NCI-H526 (cell line): ENCODE data around the gene UPB1.
A peak's percentile ranks its signal among the peaks of the same experiment; 100 is the strongest.
"Not testable (repeated sequence)": the region's sequence is repeated elsewhere in the genome, so short reads cannot be mapped to it uniquely, and the experiment has no call there.

ENCODE experiments used
- DNase-seq, 2 experiments: peaks; one replicate each; lab custom pipeline; 2025; lab: John Stamatoyannopoulos, UW

Gene UPB1

DNA sequence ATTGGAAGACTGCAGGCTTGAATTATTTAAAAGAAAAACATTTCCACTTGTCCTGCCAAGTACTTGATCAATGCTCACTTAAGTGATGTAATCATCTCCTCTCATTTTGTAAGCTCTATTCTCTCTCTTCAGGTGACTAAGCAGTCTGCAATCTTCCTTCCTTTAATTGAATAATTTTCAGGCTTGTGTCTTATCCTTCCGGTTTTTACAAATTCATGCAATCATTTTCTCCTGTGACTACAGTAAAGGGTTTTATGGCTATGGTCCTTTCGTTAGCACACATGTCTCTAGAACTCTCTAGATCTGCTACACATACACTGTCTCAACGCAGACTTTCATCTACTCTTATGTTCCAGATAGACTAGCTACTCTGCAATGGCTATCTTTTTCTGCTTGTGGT lies 12.6 kb upstream of the UPB1 start:
- DNase-seq: no peak

DNA sequence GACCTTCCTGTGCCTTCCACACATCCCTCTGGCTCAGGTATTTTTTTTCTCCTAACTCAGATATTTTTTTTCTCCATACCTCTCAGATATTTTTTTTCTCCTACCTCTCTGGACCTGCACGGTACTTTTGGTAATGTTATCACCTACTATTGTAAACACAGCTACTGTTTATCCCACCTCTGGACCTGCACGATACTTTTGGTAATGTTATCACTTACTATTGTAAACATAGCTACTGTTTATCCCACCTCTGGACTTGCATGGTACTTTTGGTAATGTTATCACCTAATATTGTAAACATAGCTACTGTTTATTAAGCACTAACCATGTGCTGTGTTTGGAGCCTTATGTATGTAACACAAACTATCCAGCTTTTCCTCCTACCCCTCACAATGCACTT lies 12.1 kb upstream of the UPB1 start:
- DNase-seq: no peak

DNA sequence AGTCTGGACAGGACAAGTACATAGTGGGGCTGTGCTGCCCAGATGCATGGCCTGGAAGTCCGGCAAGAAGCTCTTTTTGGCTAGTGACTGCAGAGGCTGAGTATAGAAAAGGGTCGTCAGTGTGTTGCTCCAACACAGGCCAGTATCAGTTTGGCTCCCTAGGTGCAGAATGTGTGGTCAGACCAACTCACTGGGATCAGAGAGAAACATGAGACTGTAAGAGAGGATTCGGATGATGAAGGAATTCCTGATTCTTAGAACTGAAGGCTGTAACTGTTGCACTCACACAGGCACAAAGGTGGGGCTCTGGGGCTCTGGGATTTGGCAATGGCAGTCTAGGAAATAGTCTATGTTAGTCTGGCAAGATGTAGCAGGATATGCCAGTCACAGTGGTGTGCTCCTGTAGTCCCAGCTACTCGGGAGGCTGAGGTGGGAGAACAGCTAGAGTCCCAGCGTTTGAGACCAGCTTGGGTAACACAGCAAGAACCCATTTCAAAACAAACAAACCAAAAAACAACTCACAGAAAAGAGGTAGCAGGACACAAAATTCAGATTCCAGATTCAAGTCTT lies 11.1 kb upstream of the UPB1 start:
- DNase-seq: no peak

DNA sequence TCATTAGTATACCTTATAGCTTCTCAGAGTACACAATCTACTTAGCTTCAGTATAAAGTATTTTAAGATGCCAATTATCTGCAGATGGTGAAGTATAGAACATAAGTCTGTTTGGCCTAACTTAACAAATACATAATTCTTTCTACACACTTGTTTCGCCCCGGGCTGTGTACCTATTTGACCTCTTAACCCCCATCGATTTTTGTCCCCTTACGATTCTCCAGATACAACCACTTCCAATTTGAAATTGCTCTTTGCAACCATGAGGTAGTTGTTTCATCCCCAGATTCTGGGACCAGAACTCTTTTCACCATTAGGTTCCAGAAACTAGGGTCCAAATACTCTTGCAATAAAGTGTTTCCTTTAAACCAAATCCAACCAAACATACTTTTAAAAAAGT lies 10.0 kb upstream of the UPB1 start:
- no peak for DNase-seq

DNA sequence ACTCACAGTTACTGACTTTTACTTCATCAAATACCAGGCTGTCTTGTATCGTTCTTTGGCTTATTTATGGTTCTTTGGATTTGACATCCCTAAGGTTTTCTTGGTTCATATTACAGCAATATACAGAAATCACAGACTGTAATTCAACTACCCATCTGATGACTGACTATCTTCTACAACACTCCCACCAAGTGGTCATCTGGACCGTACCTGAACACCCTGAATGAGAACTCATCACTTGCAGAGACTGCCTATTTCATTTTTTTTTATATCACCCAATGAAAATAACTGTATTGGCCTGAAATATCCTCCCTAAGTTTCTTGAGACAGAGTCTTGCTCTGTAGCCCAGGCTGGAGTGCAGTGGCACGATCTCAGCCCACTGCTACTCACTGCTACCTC lies 9.5 kb upstream of the UPB1 start:
- DNase-seq: no peak

DNA sequence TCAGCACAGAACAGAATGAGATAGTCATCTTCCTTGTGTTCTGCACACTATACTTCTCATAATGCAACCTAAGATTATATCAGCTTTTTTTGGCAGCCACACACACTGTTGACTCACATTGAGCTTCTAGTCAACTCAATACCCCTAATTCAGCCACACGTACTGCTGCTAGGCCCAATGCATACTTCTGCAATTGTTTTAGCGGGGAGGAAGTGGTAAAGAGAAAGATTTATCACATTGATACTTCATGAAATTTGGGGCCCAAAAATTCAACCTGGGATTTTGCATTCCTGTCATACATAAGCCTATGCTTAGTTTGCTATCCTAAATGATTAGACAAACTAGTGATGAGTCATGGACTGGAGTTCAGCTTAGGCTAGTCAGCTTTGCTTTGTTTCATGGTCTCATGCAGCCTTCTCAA lies 8.6 kb upstream of the UPB1 start:
- no peak for DNase-seq

DNA sequence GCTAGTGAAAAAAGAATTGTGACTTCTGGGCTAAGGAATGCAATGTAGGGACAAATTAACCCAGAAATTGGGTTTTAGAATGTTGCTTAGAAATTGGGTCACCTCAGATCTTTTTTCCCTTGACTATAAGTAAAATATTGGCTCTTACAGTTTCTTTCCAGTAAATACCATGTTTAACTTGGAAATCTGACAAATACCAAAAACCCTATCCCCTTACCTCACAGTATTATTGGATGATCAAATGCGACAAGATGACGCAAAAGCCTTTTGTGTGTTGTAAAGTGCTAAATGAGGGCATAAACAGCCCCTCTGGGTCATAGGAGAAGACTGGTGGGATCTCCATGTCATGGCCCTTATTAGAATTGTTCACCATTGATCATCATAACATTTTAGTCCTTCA lies 6.1 kb upstream of the UPB1 start:
- DNase-seq: no peak

DNA sequence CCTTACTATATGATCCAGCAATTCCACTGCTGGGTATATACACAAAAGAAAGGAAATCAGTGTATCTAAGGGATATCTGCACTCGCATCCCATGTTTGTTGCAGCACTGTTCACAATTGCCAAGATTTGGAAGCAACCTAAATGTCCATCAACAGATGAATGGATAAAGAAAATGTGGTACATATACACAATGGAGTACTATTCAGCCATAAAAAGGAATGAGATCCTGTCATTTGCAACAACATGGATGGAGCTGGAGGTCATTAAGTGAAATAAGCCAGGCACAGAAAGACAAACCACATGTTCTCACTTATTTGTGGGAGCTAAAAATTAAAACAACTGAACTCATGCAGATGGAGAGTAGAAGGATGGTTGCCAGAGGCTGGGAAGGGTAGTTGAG lies 5.7 kb upstream of the UPB1 start:
- DNase-seq: not testable (repeated sequence)

DNA sequence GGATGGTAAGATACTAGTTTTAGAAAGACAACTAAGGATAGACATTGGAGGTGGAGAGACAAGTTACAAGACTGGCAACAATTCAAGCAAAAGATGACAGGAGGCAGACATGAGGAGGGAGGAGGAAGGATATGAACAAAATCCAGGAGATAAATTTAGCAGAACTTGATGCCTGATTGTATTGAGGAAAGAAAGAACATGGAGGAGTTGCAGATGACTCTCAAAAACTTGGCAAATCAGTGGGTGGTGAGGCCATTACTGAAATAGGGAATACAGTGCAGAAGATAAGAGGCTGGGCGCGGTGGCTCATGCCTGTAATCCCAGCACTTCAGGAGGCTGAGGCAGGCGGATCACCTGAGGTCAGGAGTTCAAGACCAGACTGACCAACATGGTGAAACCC lies 2.7 kb upstream of the UPB1 start:
- no peak for DNase-seq

DNA sequence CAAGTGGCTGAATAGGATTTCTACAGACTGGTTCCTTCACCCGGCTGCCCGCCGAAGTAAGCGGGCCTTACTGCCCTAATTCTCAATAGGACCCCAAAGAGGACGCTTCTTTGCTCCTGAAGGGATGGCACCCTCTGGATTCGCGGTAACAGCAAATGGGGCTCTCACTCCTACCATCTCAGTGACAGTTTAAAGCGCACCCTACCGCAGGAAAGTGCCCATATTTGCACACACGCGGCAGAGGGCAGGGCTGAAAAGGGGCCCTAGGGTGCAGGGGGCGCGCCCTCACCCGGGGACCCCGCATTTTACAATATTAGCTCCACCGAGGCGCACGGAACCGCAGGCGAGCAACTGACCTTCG lies 985 bp upstream of the UPB1 start:
- DNase-seq: no peak

DNA sequence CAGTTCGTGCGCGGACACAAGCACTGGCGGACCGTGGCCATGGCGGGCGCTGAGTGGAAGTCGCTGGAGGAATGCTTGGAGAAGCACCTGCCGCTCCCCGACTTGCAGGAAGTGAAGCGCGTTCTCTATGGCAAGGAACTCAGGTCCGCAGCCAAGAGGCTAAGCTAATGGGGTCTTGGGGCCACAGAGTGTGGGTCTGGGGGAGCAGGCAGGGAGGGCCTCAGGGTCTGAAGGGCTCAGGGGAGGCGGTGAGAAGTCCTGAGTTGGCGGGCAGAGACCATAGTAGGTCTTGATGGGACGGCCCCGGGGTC lies 188 bp downstream of the UPB1 start:
- no peak for DNase-seq

DNA sequence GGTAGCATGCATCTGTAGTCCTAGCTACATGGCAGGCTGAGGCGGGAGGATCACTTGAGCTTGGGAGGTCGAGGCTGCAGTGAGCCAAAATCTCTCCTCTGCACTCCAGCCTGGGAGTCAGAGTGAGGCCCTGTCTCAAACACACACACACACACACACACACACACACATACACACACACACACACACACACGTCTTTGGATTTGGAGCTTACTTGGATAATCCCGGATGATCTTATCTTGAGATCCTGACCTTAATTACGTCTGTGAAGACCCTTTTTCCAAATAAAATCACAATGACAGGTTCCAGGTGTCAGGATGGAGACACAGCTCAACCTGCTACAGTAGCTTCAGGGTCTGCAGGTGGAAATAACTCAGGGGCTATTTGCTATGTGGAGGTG lies 1.1 kb downstream of the UPB1 start:
- DNase-seq: no peak

DNA sequence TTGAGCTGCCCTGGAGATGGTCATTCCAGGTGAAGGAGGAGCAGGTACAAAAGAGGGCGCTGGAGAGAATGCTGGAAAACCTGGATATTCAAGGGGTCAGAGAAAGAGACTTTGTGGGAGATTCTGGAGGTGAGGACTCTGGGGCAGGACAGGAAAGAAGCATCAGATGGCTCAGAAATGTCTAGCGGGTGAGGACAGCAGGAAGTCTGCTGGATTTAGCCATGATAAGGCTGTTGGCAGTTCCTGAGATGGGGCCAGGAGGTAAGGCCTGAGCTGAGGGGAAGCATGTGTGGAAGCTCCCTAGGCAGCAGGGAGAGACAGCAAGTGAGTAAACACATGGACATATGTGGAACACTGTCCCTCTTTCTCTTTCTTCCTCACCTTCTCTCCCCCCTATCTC lies 1.5 kb downstream of the UPB1 start:
- no peak for DNase-seq

DNA sequence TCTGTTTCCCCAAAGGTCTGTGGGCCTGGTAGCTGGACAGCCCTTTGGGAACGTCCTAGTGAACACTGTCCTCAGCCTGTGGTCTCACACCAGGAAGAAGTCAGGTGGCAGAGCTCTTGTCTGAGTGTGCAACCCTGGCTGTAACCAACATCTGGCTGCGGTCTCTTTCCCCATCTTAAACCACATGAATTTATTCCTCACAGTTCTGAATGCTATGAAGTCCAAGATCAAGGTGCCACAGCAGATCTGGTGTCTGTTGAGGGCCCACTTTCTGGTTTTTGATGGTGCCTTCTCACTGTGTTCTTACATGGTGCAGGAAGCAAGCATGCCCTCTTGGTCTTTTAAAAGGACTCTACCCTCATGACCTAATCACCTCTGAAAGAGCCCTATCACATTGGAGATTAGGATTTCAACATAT lies 2.7 kb downstream of the UPB1 start:
- no peak for DNase-seq

DNA sequence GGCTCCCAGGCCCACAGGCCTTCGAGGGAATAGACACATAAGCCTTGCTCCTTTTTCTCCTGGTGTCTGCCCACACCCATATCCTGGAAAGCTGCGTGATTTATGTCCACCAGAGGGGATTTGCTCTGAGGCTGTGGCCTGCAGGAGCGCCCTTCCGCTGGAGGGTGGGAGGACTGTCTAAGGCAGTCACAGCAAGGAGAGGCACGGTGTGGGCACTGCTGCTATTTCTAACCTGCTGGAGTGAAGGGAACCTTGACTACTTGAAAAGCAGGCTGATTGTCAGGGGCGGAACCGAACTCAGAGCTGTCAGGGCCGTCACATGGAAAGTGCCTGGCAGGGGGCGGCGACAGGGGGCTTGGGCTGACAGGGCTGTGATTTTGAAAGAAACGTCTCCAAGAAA lies 3.7 kb downstream of the UPB1 start:
- no peak for DNase-seq

DNA sequence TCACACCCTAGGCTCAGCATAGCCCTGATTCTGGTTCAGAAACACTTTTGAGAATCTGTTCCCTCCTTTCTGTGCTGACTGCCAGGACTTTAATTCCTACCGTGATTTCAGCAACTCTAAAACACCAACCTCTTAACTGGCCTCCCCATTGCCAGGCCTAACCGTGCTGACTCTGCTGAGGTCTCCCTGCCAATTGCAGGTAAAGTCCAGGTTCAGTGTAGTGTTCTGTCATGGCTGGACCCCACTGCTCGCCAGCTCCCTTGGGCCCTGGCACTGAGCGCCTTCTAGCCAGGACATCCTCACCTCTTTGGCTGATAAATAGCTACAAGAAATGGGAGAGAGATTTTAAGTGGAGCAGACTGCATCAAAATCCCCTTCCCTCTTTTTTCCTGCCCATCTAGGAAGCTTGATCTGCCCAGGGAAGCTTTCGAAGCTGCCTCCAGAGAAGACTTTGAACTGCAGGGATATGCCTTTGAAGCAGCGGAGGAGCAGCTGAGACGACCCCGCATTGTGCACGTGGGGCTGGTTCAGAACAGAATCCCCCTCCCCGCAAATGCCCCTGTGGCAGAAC lies 4.7 kb downstream of the UPB1 start:
- DNase-seq: no peak

DNA sequence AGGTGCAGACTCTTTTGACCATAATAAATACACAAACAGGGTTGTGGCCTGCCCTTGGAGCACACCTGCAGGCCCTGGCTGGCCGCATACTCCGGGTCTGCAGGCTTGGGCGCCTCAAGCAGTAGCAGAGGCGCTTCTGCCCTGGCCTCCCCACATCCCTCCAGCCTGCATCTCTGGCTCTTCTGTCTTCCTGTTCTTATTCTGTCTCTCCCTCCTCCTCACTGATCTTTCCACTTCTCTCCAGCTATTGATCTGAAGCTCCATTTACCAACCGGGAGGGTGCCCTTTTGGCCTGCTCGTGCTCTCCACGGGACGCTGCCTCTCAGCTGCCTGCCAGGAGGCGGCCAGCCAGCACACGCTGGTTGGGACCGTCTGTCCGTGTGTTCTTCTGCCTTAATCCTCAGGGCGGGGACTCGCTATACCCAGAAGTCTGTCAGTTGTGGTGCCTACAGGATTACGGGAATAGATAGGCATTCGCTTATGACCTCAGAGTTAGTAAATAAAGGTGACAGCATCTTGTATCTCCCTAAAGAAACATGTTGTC lies 5.2 kb downstream of the UPB1 start:
- DNase-seq: no peak

DNA sequence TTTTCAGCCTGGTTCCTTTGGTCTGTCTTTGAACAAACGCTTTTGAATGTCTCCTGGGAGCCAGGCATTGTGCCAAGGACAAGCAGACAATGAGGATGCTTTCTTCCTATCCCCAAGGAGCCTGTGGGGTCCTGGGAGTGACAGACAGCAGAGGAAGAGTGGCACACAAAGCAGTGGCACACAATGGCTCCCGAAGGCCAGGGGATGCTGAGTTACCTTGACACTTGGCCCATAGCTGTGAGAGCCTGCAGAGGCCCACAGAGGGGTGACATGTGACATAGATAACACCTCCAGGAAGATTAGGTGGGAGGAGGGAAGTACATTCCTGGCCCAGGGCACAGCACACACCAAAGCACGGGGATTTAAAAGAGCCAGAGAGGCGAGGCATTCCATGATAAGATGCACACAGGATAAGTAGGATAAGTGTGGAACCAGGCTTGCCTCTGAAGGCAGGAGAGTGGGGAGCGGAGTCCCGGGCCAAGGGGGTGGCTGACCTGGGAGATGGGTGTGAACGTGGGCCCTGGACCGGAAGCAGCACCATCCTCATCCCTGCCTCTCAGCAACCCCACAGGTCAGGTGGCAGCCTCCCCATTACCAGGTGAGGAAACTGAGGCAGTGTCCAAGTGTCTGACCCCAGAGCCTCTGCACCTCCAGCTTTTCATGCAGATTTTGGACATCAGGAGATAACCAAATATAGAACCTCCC lies 6.3 kb downstream of the UPB1 start:
- no peak for DNase-seq

DNA sequence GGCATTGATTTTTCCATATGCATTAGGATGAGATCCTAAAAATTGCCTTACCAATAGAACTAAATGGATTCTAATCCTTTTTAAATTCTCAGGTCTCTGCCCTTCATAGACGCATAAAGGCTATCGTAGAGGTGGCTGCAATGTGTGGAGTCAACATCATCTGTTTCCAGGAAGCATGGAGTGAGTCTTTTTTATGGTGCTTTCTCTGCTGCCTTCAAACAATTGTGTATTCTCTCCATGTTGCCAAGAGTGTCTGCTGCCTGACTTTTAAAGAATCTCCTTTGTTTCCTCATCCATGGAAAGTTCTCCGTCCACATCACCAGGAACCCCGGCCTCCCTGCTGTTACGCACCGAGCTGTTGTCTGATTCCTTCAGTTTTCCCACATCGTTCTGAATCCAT lies 6.9 kb downstream of the UPB1 start:
- no peak for DNase-seq

DNA sequence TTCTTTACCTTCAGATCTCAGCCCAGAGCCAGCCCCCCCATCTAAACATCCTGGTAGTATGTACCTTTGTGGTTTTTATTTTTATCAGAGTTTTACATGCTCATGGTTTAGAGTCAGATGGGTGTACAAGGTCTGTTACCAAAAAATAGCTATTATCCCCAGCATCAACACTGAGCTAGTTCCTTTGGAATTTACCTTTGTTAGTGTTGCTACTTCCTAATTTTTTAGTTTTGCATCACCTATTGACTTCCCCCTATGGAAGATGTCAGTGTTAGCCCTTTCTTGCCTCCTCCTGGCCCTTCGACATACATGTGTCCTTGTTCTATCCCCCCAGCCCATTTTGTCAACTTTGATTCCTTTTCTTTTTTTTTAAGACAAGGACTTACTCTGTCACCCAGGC lies 7.4 kb downstream of the UPB1 start:
- DNase-seq: no peak

DNA sequence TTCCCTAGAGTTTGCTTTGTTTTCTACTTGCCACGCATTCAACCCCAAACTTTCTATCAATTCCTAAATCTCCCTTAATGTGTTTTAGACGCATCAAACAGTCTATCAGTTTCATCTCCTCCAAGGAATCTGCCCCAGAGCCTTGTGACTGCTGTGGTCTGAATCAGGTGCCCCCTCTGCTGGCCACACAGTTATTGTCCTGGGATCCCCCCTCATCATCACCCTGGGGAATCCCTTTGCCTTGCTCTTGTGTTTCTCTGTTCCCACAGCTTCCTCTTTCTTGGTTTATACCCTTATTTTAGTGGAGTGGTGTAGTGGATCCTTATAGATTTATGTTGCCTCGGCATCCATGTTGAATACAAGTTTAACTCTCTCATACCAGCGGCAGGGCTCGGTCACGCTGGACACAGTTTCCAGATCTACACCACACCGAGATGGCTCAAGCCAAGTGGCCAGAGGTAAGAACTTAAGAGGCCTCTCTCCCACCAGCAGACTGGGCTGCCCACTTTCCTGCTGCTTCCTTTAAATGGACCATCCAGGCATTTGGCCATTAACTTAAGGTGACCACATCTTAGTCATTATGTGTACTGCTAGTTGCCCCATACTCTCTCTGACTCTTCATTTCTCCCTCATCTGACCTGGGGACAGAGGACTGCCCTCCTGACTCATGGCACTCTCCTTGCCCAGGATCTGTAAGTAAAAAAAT lies 8.2 kb downstream of the UPB1 start:
- peak in 1 of 2 experiments; percentile 21 for DNase-seq

DNA sequence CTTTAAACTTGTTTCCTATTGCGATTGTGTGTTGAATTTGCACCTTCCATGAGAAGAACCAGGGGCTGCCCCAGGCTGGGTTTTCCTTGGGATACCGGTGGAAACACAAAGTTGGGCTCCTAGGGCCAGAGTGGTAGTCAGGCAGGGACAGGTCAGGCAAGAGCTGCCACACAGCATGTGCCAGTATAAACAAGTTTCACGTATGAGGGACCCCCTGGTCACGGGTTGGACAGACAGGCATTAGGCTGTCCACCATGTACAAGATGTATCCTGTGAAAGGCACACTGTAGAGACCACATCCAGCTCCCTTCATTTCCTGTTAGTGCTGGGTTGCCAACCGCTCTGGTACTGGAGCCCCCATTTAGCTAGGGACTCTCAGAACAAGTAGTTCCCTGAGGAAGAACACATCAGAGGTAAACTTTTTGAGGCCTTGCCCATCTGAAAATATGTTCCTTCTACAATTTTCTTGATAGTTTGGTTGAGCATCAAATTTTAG lies 8.8 kb downstream of the UPB1 start:
- DNase-seq: no peak

DNA sequence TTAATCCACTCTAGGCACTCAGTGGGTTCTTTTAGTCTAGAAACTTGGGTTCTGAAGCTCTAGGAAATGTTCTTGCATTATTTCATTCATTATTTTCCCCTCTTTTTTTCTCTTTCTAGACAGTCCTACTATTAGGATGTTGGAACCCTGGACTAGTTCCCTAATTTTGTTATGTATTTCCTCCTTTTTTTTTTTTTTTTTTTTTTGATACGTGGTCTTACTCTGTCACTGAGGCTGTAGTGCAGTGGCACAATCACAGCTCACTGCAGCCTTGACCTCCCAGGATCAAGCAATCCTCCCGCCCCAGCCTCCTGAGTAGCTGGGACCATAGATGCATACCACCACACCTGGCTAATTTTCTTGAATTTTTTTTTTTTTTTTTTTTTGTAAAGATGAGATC lies 9.4 kb downstream of the UPB1 start:
- no peak for DNase-seq
